HG03139 (cell line): ENCODE results near the gene PLEK2.
"Not testable (repeated sequence)": the region's sequence is repeated elsewhere in the genome, so short reads cannot be mapped to it uniquely, and the experiment has no call there.

Experiments
- ATAC-seq: cut with Tn5 transposase; IDR thresholded peaks from one replicate; pipeline ENCODE4 v1.9.1; 2021; ENCODE audit not compliant: unreplicated experiment

Gene PLEK2

DNA sequence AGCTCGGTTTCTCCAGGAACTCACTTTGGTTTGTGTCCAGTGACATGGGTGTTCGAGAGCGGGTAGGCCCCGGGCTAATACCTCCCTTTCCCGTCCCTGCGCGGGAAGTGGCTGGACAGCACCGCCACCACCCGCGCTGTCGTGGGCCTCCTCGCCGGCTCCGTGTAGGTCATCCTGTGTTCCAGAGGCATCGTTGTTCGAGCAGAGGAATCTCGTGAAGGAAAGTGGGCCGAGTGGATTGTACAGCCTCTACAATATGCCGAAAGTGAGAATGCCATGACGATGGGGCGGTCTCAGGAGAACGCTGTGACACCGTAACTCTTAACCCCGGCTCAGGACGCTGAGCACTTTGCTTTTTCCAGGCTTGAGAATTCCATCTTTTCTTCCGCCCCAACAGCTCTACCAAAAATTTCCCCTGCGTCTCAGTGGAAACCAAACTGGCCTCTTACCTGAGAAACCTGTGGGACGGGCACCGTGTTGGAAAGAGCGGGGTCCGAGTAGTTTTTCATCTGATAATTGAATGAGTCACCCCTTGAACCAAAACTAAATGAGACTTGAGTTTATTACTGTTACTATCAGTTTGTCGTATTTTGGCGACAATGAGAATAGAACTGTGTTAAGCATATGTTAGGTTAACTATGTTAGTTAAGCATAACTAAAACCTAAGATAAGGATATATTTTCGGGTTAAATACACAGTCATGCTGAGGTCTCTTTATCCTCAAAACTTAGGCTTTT lies 51.3 kb downstream of the PLEK2 start:
- peak; percentile 17 for ATAC-seq

DNA sequence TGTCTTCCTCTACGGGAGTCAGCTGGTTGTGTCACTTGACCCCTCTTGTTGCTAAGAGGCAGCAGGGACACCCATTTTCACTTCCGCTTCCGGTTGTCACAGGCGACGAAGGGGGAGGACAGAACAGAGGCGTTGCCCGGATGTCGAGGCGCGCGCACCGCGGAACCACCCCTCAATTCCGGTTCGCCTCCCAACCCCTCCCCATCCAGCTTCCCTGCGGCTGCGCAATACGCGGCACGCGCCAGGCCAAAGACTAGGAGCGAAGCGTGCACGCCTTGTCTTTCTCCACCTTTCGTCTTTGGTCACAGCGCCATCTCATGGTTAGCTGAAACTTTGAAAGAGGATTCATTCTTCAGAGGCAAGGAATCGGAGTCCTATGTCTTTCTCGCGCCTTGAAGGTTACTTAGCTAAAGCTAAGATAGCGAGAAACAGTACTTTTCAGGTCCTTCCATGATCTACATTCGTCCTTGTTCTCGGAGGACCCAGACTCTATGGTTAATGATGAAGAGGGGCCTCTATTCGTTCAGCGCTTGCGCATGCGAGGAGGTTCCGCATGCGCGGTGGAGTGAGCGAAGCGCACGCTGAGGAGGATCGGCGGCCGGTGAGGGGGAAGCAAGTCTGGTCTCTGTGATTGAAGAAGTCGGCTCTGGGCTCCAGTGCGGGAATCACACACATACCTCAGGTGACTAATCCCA lies 52.0 kb downstream of the PLEK2 start, which contains the start of the genes ATP6V1D and EIF2S1:
Gene ATP6V1D, minus strand, starts transcription at position 30 of the 695 bp plus-strand sequence. CDS start 106 bp downstream, outside the sequence.
Gene EIF2S1, plus strand, starts transcription at position 554 of the 695 bp plus-strand sequence. CDS start 4,440 bp downstream, outside the sequence.
- ATAC-seq: peak; percentile 89

DNA sequence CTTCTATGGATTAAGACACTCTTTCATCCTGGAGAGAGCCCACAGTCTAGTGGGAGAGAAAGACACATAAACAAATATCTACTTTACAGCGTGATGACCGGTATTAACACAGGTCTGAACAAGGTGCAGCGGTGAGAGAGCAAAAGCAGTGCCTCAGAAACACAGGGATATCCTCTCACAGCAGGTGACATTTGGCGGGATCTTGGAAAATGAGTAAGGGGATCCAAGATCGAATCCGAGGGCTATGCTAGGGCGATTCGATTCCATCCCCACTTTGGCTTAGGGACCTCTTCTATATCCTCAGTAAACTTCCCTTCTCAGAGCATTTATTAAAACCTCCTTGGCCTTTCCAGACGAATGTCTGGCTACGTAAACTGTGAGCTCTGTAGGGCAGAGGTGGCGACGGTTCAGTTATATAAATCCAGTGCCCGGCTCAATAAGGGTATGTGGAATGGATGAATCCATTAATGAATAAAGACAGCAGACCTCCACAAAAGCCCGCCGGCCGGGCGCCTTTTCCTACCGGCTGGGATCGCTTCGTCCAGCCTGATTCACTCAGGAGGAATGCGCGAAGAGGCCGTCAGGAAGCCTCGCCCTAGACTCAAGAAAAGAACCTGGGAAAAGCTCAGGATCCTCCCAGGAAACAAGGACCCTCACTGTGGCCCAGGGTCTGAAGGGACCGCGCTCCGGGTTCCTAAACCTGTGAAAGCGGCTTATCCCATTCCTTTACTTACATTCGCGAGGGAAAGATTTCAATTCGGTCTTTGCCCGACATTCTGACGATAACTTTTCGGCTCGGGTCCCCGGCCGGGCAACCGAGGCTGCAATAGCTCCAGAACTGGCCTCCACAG lies 52.8 kb downstream of the PLEK2 start:
- no peak for ATAC-seq

- ATAC-seq: no peak
These were observed 54.0 kb downstream of the PLEK2 start for GRCh38 chr14:67357969-67358354.

GRCh38 chr14:67357186-67357968 lies 54.6 kb downstream of the PLEK2 start:
- ATAC-seq: no peak

- ATAC-seq: no peak
These were observed 59.9 kb downstream of the PLEK2 start for GRCh38 chr14:67352055-67352454.

- no peak for ATAC-seq
These were observed 66.4 kb downstream of the PLEK2 start for GRCh38 chr14:67345583-67345982.

DNA sequence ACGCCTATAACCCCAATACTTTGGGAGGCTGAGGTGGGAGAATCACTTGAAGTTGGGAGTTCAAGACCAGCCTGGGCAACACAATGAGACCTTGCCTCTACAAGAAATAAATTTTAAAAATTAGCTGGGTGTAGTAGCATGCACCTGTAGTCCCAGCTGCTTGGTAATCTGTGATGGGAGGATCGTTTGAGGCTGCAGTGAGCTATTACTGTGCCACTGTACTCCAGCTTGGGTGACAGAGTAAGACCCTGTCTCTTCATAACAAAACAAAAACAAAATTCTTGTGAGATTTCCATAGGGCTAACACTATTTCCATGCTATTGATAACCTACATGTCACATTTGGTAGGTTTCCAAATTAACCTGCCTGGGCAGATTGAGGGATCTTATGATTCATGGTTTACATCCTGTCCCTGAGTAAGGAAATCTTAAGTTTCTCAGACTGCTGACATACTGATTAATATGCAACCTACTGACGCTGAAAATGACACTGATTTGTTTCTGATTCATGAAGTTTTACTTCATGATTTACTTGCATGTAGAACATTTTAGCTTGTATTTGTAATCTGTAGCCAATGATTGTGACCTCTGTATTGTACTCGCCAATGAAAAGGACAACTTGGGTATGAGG lies 68.2 kb downstream of the PLEK2 start:
- no peak for ATAC-seq

DNA sequence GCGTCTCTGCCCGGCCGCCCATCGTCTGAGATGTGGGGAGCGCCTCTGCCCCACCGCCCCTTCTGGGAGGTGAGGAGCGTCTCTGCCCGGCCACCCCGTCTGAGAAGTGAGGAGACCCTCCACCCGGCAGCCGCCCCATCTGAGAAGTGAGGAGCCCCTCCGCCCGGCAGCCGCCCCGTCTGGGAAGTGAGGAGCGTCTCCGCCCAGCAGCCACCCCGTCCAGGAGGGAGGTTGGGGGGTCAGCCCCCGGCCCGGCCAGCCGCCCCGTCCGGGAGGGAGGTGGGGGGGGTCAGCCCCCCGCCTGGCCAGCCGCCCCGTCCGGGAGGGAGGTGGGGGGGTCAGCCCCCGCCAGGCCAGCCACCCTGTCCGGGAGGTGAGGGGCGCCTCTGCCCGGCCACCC lies 70.7 kb downstream of the PLEK2 start:
- ATAC-seq: not testable (repeated sequence)
